Measurements from ENCODE around the gene HRH1.
A peak's percentile ranks its signal among the peaks of the same experiment; 100 is the strongest.

HRH1 gene

GRCh38 chr3:11282250-11283138 is 128.2 kb downstream of the HRH1 start:
- no peak for TF ChIP-seq CTCF (conservative IDR thresholded peaks at IDR 0.05; ENCODE audit: control insufficient read depth, insufficient read depth, low read depth, low read length)
- H3K4me3 ChIP-seq (ENCODE audit: control insufficient read depth, low read depth, low read length): no peak overlapping the region
- peak; percentile 45 for DNase-seq (ENCODE audit: low read depth)

- DNase-seq (ENCODE audit: low read depth): no peak
- no peak overlapping the region for H3K4me3 ChIP-seq (ENCODE audit: control insufficient read depth, low read depth, low read length)
- no peak for TF ChIP-seq CTCF (conservative IDR thresholded peaks at IDR 0.05; ENCODE audit: control insufficient read depth, insufficient read depth, low read depth, low read length)
Observed at GRCh38 chr3:11283139-11283475, 128.8 kb downstream of the HRH1 start.

GRCh38 chr3:11284011-11284410 is 129.7 kb downstream of the HRH1 start:
- no peak for DNase-seq (ENCODE audit: low read depth)
- no peak for TF ChIP-seq CTCF (conservative IDR thresholded peaks at IDR 0.05; ENCODE audit: control insufficient read depth, insufficient read depth, low read depth, low read length)
- H3K4me3 ChIP-seq (ENCODE audit: control insufficient read depth, low read depth, low read length): no peak overlapping the region

- no peak for TF ChIP-seq CTCF (conservative IDR thresholded peaks at IDR 0.05; ENCODE audit: control insufficient read depth, insufficient read depth, low read depth, low read length)
- no peak overlapping the region for H3K4me3 ChIP-seq (ENCODE audit: control insufficient read depth, low read depth, low read length)
- no peak for DNase-seq (ENCODE audit: low read depth)
Observed at GRCh38 chr3:11285471-11285870, 131.2 kb downstream of the HRH1 start.

GRCh38 chr3:11287404-11287803 is 133.1 kb downstream of the HRH1 start:
- H3K4me3 ChIP-seq (ENCODE audit: control insufficient read depth, low read depth, low read length): no peak overlapping the region
- DNase-seq (ENCODE audit: low read depth): no peak
- TF ChIP-seq CTCF (conservative IDR thresholded peaks at IDR 0.05; ENCODE audit: control insufficient read depth, insufficient read depth, low read depth, low read length): no peak

- H3K4me3 ChIP-seq (ENCODE audit: control insufficient read depth, low read depth, low read length): no peak overlapping the region
- no peak for TF ChIP-seq CTCF (conservative IDR thresholded peaks at IDR 0.05; ENCODE audit: control insufficient read depth, insufficient read depth, low read depth, low read length)
- peak; percentile 66 for DNase-seq (ENCODE audit: low read depth)
Observed at GRCh38 chr3:11288021-11288491, 133.8 kb downstream of the HRH1 start.
